Measurements from ENCODE around the gene PHGDH. TPM values are rescaled to one million over a fixed set of nuclear protein-coding genes. Genes with fewer than 3 reads are reported as not detected.

The PHGDH gene
- total RNA-seq, 3 donors from 2014 or later, result 3.3 to 32.9 (median 13.2) TPM

- TF ChIP-seq CTCF (IDR thresholded peaks at IDR 0.05), result no peak
- intact Hi-C loops (cut with DNase I, micrococcal nuclease), result no loop called here
- no peak for ATAC-seq
- Histone ChIP-seq H3K9me3 (no peaks in the 10 kb centered on the region), H3K4me3 (no peak overlapping the region), H3K4me1 (ENCODE audit: low read depth) (no peaks in the 10 kb centered on the region), H3K36me3 (ENCODE audit: low read depth) (peaks cover 4% of the 10 kb centered on the region)
- no peak for DNase-seq
These were observed 35.7 kb downstream of the PHGDH start for GRCh38 chr1:119747451-119747850.

- TF ChIP-seq CTCF (IDR thresholded peaks at IDR 0.05), result no peak
- intact Hi-C loops (cut with DNase I, micrococcal nuclease), result no loop called here
- ATAC-seq (no peak), DNase-seq (no peak)
- Histone ChIP-seq H3K4me1 (ENCODE audit: low read depth) (no peaks in the 10 kb centered on the region), H3K4me3 (no peak overlapping the region), H3K36me3 (ENCODE audit: low read depth) (peaks cover 4% of the 10 kb centered on the region), H3K9me3 (no peaks in the 10 kb centered on the region)
These were observed 36.3 kb downstream of the PHGDH start for GRCh38 chr1:119748040-119748439.

GRCh38 chr1:119752592-119752991, 40.9 kb downstream of the PHGDH start:
- peaks cover 4% of the 10 kb centered on the region for H3K36me3 ChIP-seq (ENCODE audit: low read depth)
- no peak for ATAC-seq
- intact Hi-C loops (cut with DNase I, micrococcal nuclease), result no loop called here

GRCh38 chr1:119758584-119758983, 46.9 kb downstream of the PHGDH start:
- DNase-seq, result no peak
- intact Hi-C loops (cut with DNase I, micrococcal nuclease), result no loop called here
- no peak for TF ChIP-seq CTCF (IDR thresholded peaks at IDR 0.05)

More at GRCh38 chr1:119752592-119752991, 40.9 kb downstream of the PHGDH start:
- Histone ChIP-seq H3K4me1 (ENCODE audit: low read depth) (no peaks in the 10 kb centered on the region), H3K4me3 (no peak overlapping the region), H3K9me3 (no peaks in the 10 kb centered on the region)
- no peak for TF ChIP-seq CTCF (IDR thresholded peaks at IDR 0.05)
- no peak for DNase-seq

GRCh38 chr1:119762409-119762808, 50.7 kb downstream of the PHGDH start:
- Histone ChIP-seq H3K9me3 (no peaks in the 10 kb centered on the region), H3K36me3 (ENCODE audit: low read depth) (no peaks in the 10 kb centered on the region), H3K4me1 (ENCODE audit: low read depth) (peaks cover 3% of the 10 kb centered on the region), H3K4me3 (no peak overlapping the region)
- DNase-seq (no peak), ATAC-seq (no peak)
- intact Hi-C loops (cut with DNase I, micrococcal nuclease), result no loop called here
- no peak for TF ChIP-seq CTCF (IDR thresholded peaks at IDR 0.05)

More at GRCh38 chr1:119758584-119758983, 46.9 kb downstream of the PHGDH start:
- no peaks in the 10 kb centered on the region for H3K4me1 ChIP-seq (ENCODE audit: low read depth)
- H3K36me3 ChIP-seq (ENCODE audit: low read depth), result no peaks in the 10 kb centered on the region
- no peak for ATAC-seq
- H3K9me3 ChIP-seq, result no peaks in the 10 kb centered on the region
- H3K4me3 ChIP-seq, result no peak overlapping the region

- intact Hi-C loops (cut with DNase I, micrococcal nuclease), result no loop called here
These were observed 51.2 kb downstream of the PHGDH start for GRCh38 chr1:119762953-119763352.

More at GRCh38 chr1:119762953-119763352, 51.2 kb downstream of the PHGDH start:
- no peak for TF ChIP-seq CTCF (IDR thresholded peaks at IDR 0.05)
- H3K9me3 ChIP-seq, result no peaks in the 10 kb centered on the region
- H3K36me3 ChIP-seq (ENCODE audit: low read depth), result no peaks in the 10 kb centered on the region
- H3K4me3 ChIP-seq, result no peak overlapping the region
- ATAC-seq (no peak), DNase-seq (no peak)
- H3K4me1 ChIP-seq (ENCODE audit: low read depth), result peaks cover 3% of the 10 kb centered on the region

Measured in mucosa of descending colon (tissue), 3 donors.